Keratinocyte (primary cell): Measurements from ENCODE around the gene SEPHS2. TPM values are rescaled to one million over a fixed set of nuclear protein-coding genes. Genes with fewer than 3 reads are reported as not detected.

Source experiments
- DNase-seq: peaks from one replicate; pipeline ENCODE4 v3.0.0-alpha.2; 2011; ENCODE audit warnings: low read depth, missing footprints, low spot score
- FAIRE-seq: peaks from 2 replicates; lab custom pipeline; 2011; peaks lifted over from hg19 to GRCh38; lab: Jason Lieb, UNC
- H2AFZ ChIP-seq: 2 replicates; pipeline ENCODE4 v1.6.0; 2012; ENCODE audit warnings: low read length, control low read depth, inconsistent platforms; ENCODE audit not compliant: control insufficient read depth
- H3K27ac ChIP-seq: 2 replicates; pipeline ENCODE4 v1.5.1; 2011; ENCODE audit warnings: low read length; ENCODE audit not compliant: control insufficient read depth, insufficient read depth
- H3K27me3 ChIP-seq: 3 replicates; pipeline ENCODE4 v1.6.0; 2011; ENCODE audit warnings: low read length; ENCODE audit not compliant: control insufficient read depth, insufficient read depth; ENCODE audit errors: extremely low read depth
- H3K36me3 ChIP-seq, 2 experiments: 2 replicates in 1 of 2; 3 replicates in 1 of 2; pipeline ENCODE4 v1.5.1; 2011; ENCODE audit warnings: low read length in 2 of 2, mild to moderate bottlenecking in 1 of 2; ENCODE audit not compliant: control insufficient read depth in 2 of 2, insufficient read depth in 2 of 2; ENCODE audit errors: extremely low read depth in 1 of 2
- H3K4me1 ChIP-seq: 3 replicates; pipeline ENCODE4 v1.5.1; 2011; ENCODE audit warnings: low read length; ENCODE audit not compliant: control insufficient read depth, insufficient read depth; ENCODE audit errors: extremely low read depth
- H3K4me2 ChIP-seq: 3 replicates; pipeline ENCODE4 v1.6.0; 2011; ENCODE audit warnings: low read depth, low read length; ENCODE audit not compliant: control insufficient read depth, insufficient read depth; ENCODE audit errors: extremely low read depth
- H3K4me3 ChIP-seq, 3 experiments: fragments of 200-600 bp in 1 of 3; sonication (generic) in 1 of 3; 2 replicates in 2 of 3; 3 replicates in 1 of 3; pipeline ENCODE4 v1.5.1; 2011 to 2016; ENCODE audit warnings: low read length in 3 of 3, mild to moderate bottlenecking in 3 of 3, control low read depth in 2 of 3, inconsistent platforms in 1 of 3, low read depth in 1 of 3, mixed read lengths in 1 of 3, mixed run types in 1 of 3, moderate library complexity in 1 of 3; ENCODE audit not compliant: control insufficient read depth in 2 of 3, insufficient read depth in 2 of 3; ENCODE audit errors: extremely low read depth in 1 of 3
- H3K79me2 ChIP-seq: 2 replicates; pipeline ENCODE4 v1.6.0; 2012; ENCODE audit warnings: low read length; ENCODE audit not compliant: control insufficient read depth, insufficient read depth
- H3K9ac ChIP-seq: 3 replicates; pipeline ENCODE4 v1.6.0; 2011; ENCODE audit warnings: low read length; ENCODE audit not compliant: control insufficient read depth, insufficient read depth; ENCODE audit errors: extremely low read depth
- H3K9me1 ChIP-seq: 3 replicates; pipeline ENCODE4 v1.6.0; 2011; ENCODE audit warnings: low read length; ENCODE audit not compliant: control insufficient read depth, insufficient read depth; ENCODE audit errors: extremely low read depth
- H3K9me3 ChIP-seq: 2 replicates; pipeline ENCODE4 v1.5.1; 2012; ENCODE audit warnings: low read depth, low read length; ENCODE audit not compliant: control insufficient read depth
- H4K20me1 ChIP-seq: 3 replicates; pipeline ENCODE4 v1.6.0; 2011; ENCODE audit warnings: low read length; ENCODE audit not compliant: control insufficient read depth, insufficient read depth; ENCODE audit errors: extremely low read depth
- CTCF ChIP-seq, 3 experiments: IDR thresholded peaks in 1 of 3; conservative IDR thresholded peaks in 1 of 3; optimal IDR thresholded peaks in 1 of 3; 2 replicates in 2 of 3; 3 replicates in 1 of 3; pipeline versions ENCODE3 to v1.5.1; 2011; ENCODE audit warnings: low read length in 3 of 3, mild to moderate bottlenecking in 3 of 3, moderate library complexity in 2 of 3, control low read depth in 1 of 3, inconsistent platforms in 1 of 3; ENCODE audit not compliant: insufficient read depth in 2 of 3; ENCODE audit errors: extremely low read depth in 1 of 3
- EZH2 ChIP-seq: IDR thresholded peaks from one replicate; pipeline ENCODE4 v1.6.1; 2012; ENCODE audit warnings: inconsistent platforms, mild to moderate bottlenecking, low read length, moderate library complexity
- dilution Hi-C: fragments of 300-500 bp; cut with MboI; formaldehyde crosslinking; loops from one replicate; pipeline ENCODE4 v1.7.0; 2020; ENCODE audit warnings: low sequenced_read_pairs; ENCODE audit not compliant: extremely low pct_ligation_motif_present
- polyA plus RNA-seq, 5 experiments: library from polyadenylated mRNA; depleted of rRNA in 3 of 5; stranded (reverse) in 3 of 5; stranded (forward) in 1 of 5; unstranded in 1 of 5; fragments of >200 nt; gene quantifications; 1 replicate in 1 of 5; 2 replicates in 3 of 5; 3 replicates in 1 of 5; pipeline versions ENCODE4 v1.2.1 to v1.2.3, GENCODE V29; 2011 to 2012; ENCODE audit warnings: missing spikeins in 2 of 5, low read depth in 1 of 5, low replicate concordance in 1 of 5

SEPHS2 gene
- polyA plus RNA-seq, 1 donor (not counting 4 experiments of a cell fraction or from before 2014, with no cell fraction given) = 36.5 TPM

GRCh38 chr16:30488764-30489605 lies 43.3 kb upstream of the SEPHS2 start:
- Histone ChIP-seq H3K9me3 (no peaks in the 10 kb centered on the region), H3K27ac (no peak overlapping the region), H3K27me3 (peaks cover 2% of the 10 kb centered on the region), H3K36me3 (no peaks in the 10 kb centered on the region), H3K4me3 (no peak overlapping the region), H3K79me2 (no peaks in the 10 kb centered on the region), H3K4me1 (peaks cover 21% of the 10 kb centered on the region), H3K9ac (no peak overlapping the region), H3K4me2 (no peak overlapping the region), H3K9me1 (no peaks in the 10 kb centered on the region), H4K20me1 (no peaks in the 10 kb centered on the region), H2AFZ (no peak overlapping the region)
- FAIRE-seq (no peak), DNase-seq (no peak)
- dilution Hi-C loops = no loop called here
- TF ChIP-seq CTCF (optimal IDR thresholded peaks at IDR 0.05 in 1 of 3, IDR thresholded peaks at IDR 0.05 in 1 of 3, conservative IDR thresholded peaks at IDR 0.05 in 1 of 3; ENCODE audit: extremely low read depth in 1 of 3, insufficient read depth in 2 of 3, low read length in 3 of 3) = no peak
- no peak for TF ChIP-seq EZH2

GRCh38 chr16:30485818-30486436 lies 40.3 kb upstream of the SEPHS2 start:
- Histone ChIP-seq H3K4me1 (peaks cover 14% of the 10 kb centered on the region), H3K9me3 (no peaks in the 10 kb centered on the region), H3K9ac (no peak overlapping the region), H3K79me2 (no peaks in the 10 kb centered on the region), H3K4me3 (no peak overlapping the region), H3K36me3 (no peaks in the 10 kb centered on the region), H2AFZ (no peak overlapping the region), H3K4me2 (no peak overlapping the region), H4K20me1 (no peaks in the 10 kb centered on the region), H3K27ac (no peak overlapping the region), H3K27me3 (no peaks in the 10 kb centered on the region), H3K9me1 (no peaks in the 10 kb centered on the region)
- TF ChIP-seq CTCF (optimal IDR thresholded peaks at IDR 0.05 in 1 of 3, IDR thresholded peaks at IDR 0.05 in 1 of 3, conservative IDR thresholded peaks at IDR 0.05 in 1 of 3; ENCODE audit: extremely low read depth in 1 of 3, insufficient read depth in 2 of 3, low read length in 3 of 3) = no peak
- no peak for TF ChIP-seq EZH2
- DNase-seq (no peak), FAIRE-seq (no peak)
- dilution Hi-C loops = no loop called here
